HepG2 (cell line): ENCODE measurements around the gene NGEF. TPM values are rescaled to one million over a fixed set of nuclear protein-coding genes. Genes with fewer than 3 reads are reported as not detected.
A peak's percentile ranks its signal among the peaks of the same experiment; 100 is the strongest.

Experiments
- CHD4 ChIP-seq: fragments of 200-600 bp; sonication (generic); IDR thresholded peaks from 2 replicates; pipeline ENCODE4 v1.7.0; 2017; ENCODE audit warnings: mild to moderate bottlenecking, low read length, borderline replicate concordance
- ESRRA ChIP-seq: sonication (generic); formaldehyde crosslinking; IDR thresholded peaks from 2 replicates; pipeline ENCODE4 v1.5.1; 2020; ENCODE audit warnings: mild to moderate bottlenecking, low read depth, missing genetic modification reagents
- ISL2 ChIP-seq: sonication (generic); formaldehyde crosslinking; IDR thresholded peaks from 2 replicates; pipeline ENCODE4 v1.5.0; 2020; ENCODE audit warnings: missing genetic modification reagents
- KDM2A ChIP-seq: sonication (generic); formaldehyde crosslinking; IDR thresholded peaks from 2 replicates; pipeline ENCODE4 v1.4.0; 2020; ENCODE audit warnings: low read depth, missing genetic modification reagents, borderline replicate concordance
- RFX3 ChIP-seq: IDR thresholded peaks from 2 replicates; pipeline ENCODE4 v1.6.1; 2016; ENCODE audit warnings: missing biosample characterization, missing genetic modification reagents
- SALL1 ChIP-seq: sonication (generic); formaldehyde crosslinking; IDR thresholded peaks from 2 replicates; pipeline ENCODE4 v1.8.0; 2022; ENCODE audit warnings: mild to moderate bottlenecking, missing genetic modification reagents
- SATB2 ChIP-seq: sonication (generic); formaldehyde crosslinking; IDR thresholded peaks from 2 replicates; pipeline ENCODE4 v1.5.0; 2020; ENCODE audit warnings: missing genetic modification reagents
- TARDBP ChIP-seq: sonication (generic); formaldehyde crosslinking; IDR thresholded peaks from 2 replicates; pipeline ENCODE4 v1.8.0; 2022; ENCODE audit warnings: mild to moderate bottlenecking, missing genetic modification reagents
- ZNF143 ChIP-seq: sonication (generic); formaldehyde crosslinking; IDR thresholded peaks from 2 replicates; pipeline ENCODE4 v1.4.0; 2020; ENCODE audit warnings: missing genetic modification reagents
- ZNF441 ChIP-seq: sonication (generic); formaldehyde crosslinking; IDR thresholded peaks from 2 replicates; pipeline ENCODE4 v1.7.0; 2021; ENCODE audit warnings: missing genetic modification reagents, borderline replicate concordance
- ZNF850 ChIP-seq: sonication (generic); formaldehyde crosslinking; conservative IDR thresholded peaks from 2 replicates; pipeline ENCODE4 v1.9.0; 2021; ENCODE audit warnings: mild to moderate bottlenecking, missing genetic modification reagents
- ZSCAN21 ChIP-seq: sonication (generic); formaldehyde crosslinking; IDR thresholded peaks from 2 replicates; pipeline ENCODE4 v1.8.0; 2022; ENCODE audit warnings: mild to moderate bottlenecking, missing genetic modification reagents, moderate library complexity, borderline replicate concordance
- polyA plus RNA-seq, 8 experiments: library from polyadenylated mRNA; depleted of rRNA in 3 of 8; stranded (reverse) in 7 of 8; unstranded in 1 of 8; fragments of >200 nt; fragmentation: Illumina TruSeq in 4 of 8; extraction: Trizol in 4 of 8; gene quantifications; 2 replicates each; pipeline versions ENCODE4 v1.2.1 to v1.2.3, GENCODE V29; 2011 to 2016; ENCODE audit warnings: low read depth in 4 of 8, missing spikeins in 1 of 8, mixed read lengths in 1 of 8; ENCODE audit not compliant: insufficient read depth in 1 of 8
- total RNA-seq, 5 experiments: library from RNA; depleted of rRNA; stranded (reverse); fragments of >200 nt; fragmentation: Illumina TruSeq; extraction: Trizol; gene quantifications; 2 replicates each; pipeline ENCODE4 v1.2.3, GENCODE V29; 2016; ENCODE audit warnings: low read depth in 1 of 5
- TF ChIP-seq, protein P1 (sequence below): sonication (generic); IDR thresholded peaks from 2 replicates; pipeline ENCODE4 v1.6.1; 2016; ENCODE audit warnings: low read depth, borderline replicate concordance
- TF ChIP-seq, protein P2 (sequence below): sonication (generic); formaldehyde crosslinking; IDR thresholded peaks from 2 replicates; pipeline ENCODE4 v1.4.0; 2020; ENCODE audit warnings: missing genetic modification reagents
- TF ChIP-seq, protein P3 (sequence below): sonication (generic); formaldehyde crosslinking; IDR thresholded peaks from 2 replicates; pipeline ENCODE4 v1.8.1; 2023; ENCODE audit warnings: mild to moderate bottlenecking, moderate library complexity, missing genetic modification reagents
- TF ChIP-seq, protein P4 (sequence below): sonication (generic); formaldehyde crosslinking; IDR thresholded peaks from 2 replicates; pipeline ENCODE4 v1.9.0; 2022; ENCODE audit warnings: missing genetic modification reagents, mild to moderate bottlenecking, borderline replicate concordance
- TF ChIP-seq, protein P5 (sequence below): sonication (generic); formaldehyde crosslinking; IDR thresholded peaks from 2 replicates; pipeline ENCODE4 v1.4.0; 2020; ENCODE audit warnings: low read depth, mild to moderate bottlenecking, missing genetic modification reagents

The NGEF gene
- total and polyA plus RNA-seq, 2 of the 13 experiments (the other 11 are each of a cell fraction or from before 2014, with no cell fraction given): 14.4 to 36.9 TPM

DNA sequence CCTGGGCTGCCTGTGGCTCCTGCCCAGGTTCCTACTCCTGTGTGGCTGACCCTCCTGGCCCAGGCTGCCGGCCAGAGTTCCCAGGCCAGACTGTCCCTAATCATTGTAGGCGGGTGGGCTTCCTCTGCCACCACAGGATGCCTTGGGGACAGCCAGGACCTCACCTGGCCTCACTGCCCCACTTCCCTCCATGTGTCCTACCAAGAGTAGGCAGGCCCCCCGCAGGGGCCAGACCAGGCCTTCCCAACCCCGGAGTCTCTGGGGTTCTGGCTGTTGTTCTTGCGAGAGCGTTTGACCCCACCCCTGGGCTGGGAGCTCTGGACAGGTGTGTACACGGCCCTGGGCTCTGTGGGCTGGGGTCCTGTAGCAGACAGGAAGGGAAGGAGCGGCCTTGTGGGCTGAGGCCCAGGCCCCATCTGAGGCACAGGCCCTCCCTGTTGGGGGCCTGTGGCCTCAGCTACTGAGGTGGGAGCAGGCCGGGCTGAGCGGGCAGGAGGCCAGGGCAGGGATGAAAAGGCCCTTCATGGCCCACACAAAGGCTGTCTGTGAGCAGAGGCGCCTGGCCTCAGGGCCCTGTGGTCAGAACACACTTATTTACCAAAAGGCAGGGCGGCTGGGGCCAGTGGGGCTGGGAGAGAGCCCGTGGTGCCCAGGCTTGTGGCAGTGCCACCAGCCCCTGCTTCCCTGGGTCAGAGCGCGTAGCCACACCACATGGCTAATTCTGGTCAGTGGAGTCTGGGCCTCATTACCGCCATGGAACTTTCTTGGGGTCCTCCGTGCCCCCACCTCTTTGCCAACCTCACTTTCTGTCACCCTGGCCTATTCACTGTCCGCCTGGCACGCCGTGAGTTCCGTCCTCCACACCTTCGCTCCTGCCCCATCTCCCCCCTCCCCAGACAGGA, 141.0 kb downstream of the NGEF start (continued):
- TF ChIP-seq, protein P1, sequence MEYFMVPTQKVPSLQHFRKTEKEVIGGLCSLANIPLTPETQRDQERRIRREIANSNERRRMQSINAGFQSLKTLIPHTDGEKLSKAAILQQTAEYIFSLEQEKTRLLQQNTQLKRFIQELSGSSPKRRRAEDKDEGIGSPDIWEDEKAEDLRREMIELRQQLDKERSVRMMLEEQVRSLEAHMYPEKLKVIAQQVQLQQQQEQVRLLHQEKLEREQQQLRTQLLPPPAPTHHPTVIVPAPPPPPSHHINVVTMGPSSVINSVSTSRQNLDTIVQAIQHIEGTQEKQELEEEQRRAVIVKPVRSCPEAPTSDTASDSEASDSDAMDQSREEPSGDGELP: peak; percentile 67; the same call in 1 of the 2 replicates
- TF ChIP-seq ZNF441 (CRISPR knock-in tag) (no peak), ZNF143 (CRISPR knock-in tag) (no peak), SALL1 (CRISPR knock-in tag) (peak; percentile 63), ISL2 (CRISPR knock-in tag) (peak; percentile 69), ESRRA (CRISPR knock-in tag) (peak; percentile 43; the same call in 1 of the 2 replicates), KDM2A (CRISPR knock-in tag) (peak; percentile 69; the same call in 1 of the 2 replicates), ZSCAN21 (no peak), RFX3 (CRISPR knock-in tag) (no peak), TARDBP (CRISPR knock-in tag) (peak; percentile 89), CHD4 (no peak), ZNF850 (no peak), SATB2 (CRISPR knock-in tag) (no peak)
- TF ChIP-seq, protein P2, sequence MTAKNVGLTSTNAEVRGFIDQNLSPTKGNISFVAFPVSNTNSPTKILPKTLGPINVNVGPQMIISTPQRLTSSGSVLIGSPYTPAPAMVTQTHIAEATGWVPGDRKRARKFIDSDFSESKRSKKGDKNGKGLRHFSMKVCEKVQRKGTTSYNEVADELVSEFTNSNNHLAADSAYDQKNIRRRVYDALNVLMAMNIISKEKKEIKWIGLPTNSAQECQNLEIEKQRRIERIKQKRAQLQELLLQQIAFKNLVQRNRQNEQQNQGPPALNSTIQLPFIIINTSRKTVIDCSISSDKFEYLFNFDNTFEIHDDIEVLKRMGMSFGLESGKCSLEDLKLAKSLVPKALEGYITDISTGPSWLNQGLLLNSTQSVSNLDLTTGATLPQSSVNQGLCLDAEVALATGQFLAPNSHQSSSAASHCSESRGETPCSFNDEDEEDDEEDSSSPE: peak; percentile 38; the same call in 1 of the 2 replicates
- TF ChIP-seq, protein P3, sequence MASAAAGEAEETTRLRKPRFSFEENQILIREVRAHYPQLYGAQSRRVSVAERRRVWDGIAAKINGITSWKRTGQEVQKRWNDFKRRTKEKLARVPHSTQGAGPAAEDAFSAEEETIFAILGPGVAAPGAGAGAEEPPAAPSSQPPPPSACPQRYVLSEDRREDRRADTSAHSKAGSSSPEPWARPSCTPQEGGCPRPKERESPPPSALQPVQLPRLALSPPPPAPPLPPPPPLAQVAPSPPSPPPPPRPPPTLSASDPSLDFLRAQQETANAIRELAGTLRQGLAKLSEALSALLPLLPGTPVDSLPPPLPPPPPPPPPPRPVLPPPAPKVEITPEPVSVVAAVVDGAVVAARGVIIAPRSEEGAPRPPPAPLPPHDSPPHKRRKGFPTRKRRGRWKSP (CRISPR knock-in tag): no peak
- TF ChIP-seq, protein P4, sequence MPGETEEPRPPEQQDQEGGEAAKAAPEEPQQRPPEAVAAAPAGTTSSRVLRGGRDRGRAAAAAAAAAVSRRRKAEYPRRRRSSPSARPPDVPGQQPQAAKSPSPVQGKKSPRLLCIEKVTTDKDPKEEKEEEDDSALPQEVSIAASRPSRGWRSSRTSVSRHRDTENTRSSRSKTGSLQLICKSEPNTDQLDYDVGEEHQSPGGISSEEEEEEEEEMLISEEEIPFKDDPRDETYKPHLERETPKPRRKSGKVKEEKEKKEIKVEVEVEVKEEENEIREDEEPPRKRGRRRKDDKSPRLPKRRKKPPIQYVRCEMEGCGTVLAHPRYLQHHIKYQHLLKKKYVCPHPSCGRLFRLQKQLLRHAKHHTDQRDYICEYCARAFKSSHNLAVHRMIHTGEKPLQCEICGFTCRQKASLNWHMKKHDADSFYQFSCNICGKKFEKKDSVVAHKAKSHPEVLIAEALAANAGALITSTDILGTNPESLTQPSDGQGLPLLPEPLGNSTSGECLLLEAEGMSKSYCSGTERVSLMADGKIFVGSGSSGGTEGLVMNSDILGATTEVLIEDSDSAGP (CRISPR knock-in tag): peak; percentile 28
- TF ChIP-seq, protein P5, sequence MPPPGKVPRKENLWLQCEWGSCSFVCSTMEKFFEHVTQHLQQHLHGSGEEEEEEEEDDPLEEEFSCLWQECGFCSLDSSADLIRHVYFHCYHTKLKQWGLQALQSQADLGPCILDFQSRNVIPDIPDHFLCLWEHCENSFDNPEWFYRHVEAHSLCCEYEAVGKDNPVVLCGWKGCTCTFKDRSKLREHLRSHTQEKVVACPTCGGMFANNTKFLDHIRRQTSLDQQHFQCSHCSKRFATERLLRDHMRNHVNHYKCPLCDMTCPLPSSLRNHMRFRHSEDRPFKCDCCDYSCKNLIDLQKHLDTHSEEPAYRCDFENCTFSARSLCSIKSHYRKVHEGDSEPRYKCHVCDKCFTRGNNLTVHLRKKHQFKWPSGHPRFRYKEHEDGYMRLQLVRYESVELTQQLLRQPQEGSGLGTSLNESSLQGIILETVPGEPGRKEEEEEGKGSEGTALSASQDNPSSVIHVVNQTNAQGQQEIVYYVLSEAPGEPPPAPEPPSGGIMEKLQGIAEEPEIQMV (CRISPR knock-in tag): no peak
- TF ChIP-seq, all 625 proteins: peak for 242
